Midbrain (tissue), 1 donor: ENCODE results near the gene DHX29.
"Not testable (repeated sequence)": the region's sequence is repeated elsewhere in the genome, so short reads cannot be mapped to it uniquely, and the experiment has no call there.

Experiments used
- DNase-seq: peaks from one replicate; lab custom pipeline; 2025; lab: John Stamatoyannopoulos, UW

Gene DHX29, protein sequence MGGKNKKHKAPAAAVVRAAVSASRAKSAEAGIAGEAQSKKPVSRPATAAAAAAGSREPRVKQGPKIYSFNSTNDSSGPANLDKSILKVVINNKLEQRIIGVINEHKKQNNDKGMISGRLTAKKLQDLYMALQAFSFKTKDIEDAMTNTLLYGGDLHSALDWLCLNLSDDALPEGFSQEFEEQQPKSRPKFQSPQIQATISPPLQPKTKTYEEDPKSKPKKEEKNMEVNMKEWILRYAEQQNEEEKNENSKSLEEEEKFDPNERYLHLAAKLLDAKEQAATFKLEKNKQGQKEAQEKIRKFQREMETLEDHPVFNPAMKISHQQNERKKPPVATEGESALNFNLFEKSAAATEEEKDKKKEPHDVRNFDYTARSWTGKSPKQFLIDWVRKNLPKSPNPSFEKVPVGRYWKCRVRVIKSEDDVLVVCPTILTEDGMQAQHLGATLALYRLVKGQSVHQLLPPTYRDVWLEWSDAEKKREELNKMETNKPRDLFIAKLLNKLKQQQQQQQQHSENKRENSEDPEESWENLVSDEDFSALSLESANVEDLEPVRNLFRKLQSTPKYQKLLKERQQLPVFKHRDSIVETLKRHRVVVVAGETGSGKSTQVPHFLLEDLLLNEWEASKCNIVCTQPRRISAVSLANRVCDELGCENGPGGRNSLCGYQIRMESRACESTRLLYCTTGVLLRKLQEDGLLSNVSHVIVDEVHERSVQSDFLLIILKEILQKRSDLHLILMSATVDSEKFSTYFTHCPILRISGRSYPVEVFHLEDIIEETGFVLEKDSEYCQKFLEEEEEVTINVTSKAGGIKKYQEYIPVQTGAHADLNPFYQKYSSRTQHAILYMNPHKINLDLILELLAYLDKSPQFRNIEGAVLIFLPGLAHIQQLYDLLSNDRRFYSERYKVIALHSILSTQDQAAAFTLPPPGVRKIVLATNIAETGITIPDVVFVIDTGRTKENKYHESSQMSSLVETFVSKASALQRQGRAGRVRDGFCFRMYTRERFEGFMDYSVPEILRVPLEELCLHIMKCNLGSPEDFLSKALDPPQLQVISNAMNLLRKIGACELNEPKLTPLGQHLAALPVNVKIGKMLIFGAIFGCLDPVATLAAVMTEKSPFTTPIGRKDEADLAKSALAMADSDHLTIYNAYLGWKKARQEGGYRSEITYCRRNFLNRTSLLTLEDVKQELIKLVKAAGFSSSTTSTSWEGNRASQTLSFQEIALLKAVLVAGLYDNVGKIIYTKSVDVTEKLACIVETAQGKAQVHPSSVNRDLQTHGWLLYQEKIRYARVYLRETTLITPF (N-terminal part only)

GRCh38 chr5:55307383-55308253 is at the start of gene DHX29, which contains the start of gene MTREX:
TSS of gene DHX29 (minus strand) at chr5:55307694. CDS start at chr5:55307573, 121 bp downstream.
TSS of gene MTREX (plus strand) at chr5:55307989. CDS start at chr5:55308014, 25 bp downstream.
- peak; percentile 97 for DNase-seq

- no peak for DNase-seq
Measured at GRCh38 chr5:55356896-55357295, 49.4 kb upstream of the DHX29 start.

DNA sequence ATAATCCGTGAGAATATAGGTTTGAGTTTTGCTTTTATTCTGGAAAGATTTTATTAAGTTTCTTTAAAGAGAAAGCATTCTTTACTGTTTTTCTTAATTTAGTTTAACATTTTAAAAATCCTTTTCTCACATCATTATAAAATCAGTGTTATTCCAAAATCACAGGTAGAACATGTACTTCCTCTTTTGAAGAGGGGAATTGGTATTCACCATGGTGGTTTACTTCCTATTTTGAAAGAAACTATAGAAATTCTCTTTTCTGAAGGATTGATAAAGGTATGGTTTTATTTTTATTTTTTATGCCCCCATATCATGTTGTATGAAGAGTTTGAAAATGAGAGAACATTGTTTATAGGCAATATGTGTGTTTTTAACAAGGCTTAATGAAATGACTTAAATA is 43.3 kb upstream of the DHX29 start:
- no peak for DNase-seq

DNA sequence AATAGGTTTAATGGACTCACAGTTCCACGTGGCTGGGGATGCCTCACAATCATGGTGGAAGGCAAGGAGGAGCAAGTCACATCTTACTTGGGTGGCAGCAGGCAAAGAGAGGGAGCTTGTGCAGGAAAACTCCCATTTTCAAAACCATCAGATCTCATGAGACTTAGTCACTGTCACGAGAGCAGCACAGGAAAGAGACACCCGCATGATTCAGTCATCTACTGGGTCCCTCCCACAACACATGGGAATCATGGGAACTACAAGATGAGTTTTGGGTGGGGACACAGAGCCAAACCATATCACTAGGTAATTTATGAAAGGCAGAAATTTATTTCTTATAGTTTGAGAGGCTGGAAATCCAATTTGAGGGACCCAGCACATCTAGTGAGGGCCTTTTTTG is 40.3 kb upstream of the DHX29 start:
- no peak for DNase-seq

- no peak for DNase-seq
Measured at GRCh38 chr5:55345327-55345726, 37.8 kb upstream of the DHX29 start.

DNA sequence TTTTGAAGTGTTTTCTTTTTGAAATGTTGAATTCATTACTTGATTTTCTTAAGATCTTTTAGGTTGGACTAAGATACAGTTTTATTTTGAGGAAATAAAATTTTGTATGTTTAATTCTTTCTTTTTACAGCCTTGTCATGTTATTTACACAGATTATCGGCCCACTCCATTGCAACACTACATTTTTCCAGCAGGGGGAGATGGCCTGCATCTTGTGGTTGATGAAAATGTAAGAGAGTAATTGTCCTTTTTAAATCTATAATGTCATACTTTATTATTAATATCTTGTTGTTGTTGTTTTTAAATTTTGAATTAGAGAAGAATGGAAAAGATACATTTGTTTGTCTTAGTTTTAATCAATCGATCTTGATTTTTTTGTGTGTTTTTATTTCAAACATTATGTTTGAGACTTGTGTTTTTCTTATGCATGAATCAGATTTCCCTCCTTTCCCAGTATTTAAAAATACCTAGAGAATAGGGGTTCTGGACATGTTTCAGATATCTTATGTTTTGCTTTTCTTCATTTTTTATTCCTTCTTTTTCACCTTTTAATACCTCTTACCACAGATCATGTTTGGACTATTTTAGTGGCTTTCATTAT is 37.0 kb upstream of the DHX29 start:
- DNase-seq, result peak; percentile 69

DNA sequence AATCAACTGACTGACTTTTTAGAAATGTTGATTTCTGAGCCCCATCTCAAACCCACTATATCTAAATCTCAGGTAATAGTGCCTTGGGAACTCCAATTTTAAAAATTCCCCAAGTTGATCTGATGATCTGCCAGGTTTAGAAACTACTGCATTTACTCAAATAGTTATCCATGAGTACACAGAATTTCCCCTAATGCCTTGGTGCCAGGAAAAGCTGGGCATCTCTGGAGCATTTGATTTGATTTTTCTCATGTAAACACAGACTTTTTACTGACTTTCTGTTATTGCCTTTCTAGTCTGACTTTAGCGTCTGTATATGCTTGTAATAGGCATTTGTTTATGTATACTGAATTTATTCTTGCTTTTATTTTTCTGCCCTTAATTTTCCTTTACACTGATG is 36.1 kb upstream of the DHX29 start:
- no peak for DNase-seq

GRCh38 chr5:55343107-55343506 is 35.6 kb upstream of the DHX29 start:
- no peak for DNase-seq

DNA sequence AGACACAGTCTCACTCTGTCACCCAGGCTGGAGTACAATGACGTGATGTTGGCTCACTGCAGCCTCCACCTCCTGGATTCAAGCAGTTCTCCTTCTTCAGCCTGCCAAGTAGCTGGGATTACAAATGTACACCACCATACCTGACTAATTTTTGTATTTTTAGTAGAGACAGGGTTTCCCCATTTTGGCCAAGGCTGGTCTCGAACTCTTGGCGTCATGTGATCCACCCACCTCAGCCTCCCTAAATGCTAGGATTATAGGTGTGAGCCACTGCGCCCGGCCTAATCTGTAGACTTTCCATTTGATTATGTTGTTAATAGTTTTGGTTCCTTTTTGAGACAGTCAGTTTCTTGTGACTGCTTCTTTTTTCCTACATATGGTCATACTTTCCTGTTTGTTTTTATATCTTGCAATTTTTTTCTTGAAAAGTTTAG is 31.3 kb upstream of the DHX29 start:
- no peak for DNase-seq

DNA sequence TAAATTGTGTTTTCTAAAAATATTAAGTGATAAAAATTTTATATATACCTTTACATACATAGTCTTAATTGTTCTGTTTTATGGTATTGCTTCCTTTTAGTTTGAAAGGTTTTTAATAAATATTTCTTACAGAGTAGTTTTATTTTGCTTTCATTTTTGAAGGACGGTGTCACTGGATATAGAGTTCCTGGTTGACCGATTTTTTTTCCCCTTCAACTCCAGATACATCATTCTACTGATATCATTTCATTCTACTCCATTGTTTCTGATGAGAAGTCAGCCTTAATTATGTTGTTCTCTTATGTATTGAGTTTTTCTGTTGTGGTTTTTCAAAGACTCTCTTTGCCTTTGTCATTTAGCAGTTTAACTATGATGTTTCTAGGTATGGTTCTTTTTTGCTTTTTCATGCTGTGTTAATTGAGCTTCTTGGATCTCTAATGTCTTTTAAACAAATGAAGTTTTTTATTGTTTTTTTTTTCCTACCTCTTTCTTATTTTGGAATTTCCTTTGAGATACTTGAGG is 30.7 kb upstream of the DHX29 start:
- no peak for DNase-seq

DNA sequence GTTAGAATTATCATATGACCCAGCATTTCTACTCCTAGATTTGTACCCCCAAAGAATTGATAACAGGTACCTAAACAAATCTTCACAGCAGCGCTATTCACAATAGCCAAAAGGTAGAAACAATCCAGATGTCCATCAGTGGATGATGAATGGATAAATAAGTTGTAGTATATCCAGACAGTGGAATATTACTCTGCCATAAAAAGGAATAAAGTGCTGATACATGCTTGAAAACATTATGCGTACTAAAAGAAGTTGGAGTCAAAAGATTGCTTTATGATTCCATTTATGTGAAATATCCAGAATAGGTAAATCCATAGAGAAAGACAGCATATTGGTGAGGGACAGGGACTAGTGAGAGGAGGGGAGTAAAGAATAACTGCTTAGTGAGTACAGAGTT is 26.3 kb upstream of the DHX29 start:
- DNase-seq, result no peak

- no peak for DNase-seq
Measured at GRCh38 chr5:55333017-55333416, 25.5 kb upstream of the DHX29 start.

- DNase-seq, result no peak
Measured at GRCh38 chr5:55331321-55331720, 23.8 kb upstream of the DHX29 start.

DNA sequence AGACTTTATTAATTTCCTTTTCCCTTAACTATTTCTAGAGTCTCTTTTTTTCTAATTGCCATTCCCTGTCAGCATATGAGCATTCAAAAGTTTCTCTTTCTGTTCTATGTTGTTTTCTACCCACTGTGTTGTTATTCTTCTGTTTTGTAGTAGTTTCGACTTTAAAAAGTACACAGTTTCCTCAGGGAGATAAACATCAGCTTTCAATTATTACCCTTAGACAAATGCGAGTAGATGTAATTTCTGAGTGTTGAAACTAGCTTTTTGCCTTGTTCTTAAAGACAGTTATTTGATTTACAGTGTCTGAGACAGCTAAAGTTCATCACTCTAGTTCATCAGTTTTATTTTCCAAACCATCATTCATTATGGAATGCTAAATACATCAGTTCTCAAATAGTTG is 19.8 kb upstream of the DHX29 start:
- DNase-seq, result no peak

DNA sequence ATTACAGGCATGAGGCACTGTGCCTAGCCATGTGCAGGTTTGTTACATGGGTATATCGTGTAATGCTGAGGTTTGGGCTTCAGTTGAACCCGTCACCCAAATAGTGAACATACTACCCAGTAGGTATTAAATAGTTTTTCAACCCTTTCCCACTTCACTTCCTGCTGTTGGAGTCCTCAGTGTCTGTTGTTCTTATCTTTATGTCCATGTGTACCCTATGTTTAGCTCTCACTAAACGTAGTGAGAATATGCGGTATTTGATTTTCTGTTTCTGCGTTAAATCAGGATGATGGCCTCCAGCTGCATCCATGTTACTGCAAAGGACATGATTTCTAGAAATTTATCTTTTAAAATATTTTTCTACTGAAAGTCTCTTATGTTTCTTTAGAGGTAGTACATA is 18.1 kb upstream of the DHX29 start:
- DNase-seq, result no peak

- DNase-seq, result peak; percentile 31
Measured at GRCh38 chr5:55324815-55325418, 17.4 kb upstream of the DHX29 start.

DNA sequence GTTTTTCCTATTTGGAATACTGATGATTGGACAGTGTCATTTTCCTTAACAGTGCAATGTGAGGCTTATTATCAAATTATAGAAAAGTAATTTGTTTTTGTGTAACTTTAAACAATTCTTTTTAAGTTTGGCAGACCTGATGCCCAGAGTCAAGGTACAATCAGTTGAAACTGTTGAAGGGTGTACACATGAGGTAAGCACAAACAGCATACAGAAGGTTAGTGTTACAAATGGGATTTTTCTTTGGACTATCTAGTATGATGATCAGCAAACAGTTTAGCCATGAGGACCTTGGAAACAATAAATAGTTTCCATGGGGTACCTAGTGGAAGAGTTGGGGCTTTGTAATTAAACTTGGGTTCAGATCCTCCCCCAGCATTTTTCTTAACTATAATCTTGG is 16.5 kb upstream of the DHX29 start:
- no peak for DNase-seq

- DNase-seq, result no peak
Measured at GRCh38 chr5:55320571-55320970, 13.1 kb upstream of the DHX29 start.

- DNase-seq, result no peak
Measured at GRCh38 chr5:55319491-55319890, 12.0 kb upstream of the DHX29 start.

DNA sequence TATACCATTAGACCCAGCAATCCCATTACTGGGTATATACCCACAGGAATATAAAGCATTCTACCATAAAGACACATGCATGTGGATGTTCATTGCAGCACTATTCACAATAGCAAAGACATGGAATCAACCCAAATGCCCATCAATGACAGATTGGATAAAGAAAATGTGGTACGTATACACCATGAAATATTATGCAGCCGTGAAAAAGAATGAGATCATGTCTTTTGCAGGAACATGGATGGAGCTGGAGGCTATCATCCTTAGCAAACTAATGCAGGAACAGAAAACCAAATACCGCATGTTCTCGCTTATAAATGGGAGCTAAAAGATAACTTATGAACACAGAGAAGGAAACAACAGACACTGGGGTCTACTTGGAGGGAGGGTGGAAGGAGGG is 10.7 kb upstream of the DHX29 start:
- DNase-seq, result not testable (repeated sequence)
